Fibroblast of skin of left biceps (primary cell): ENCODE measurements around the gene NCEH1.
"Not testable (repeated sequence)": the region's sequence is repeated elsewhere in the genome, so short reads cannot be mapped to it uniquely, and the experiment has no call there.

ENCODE experiments used
- DNase-seq, 2 experiments: peaks; one replicate each; pipeline ENCODE4 v3.0.0-alpha.2; 2013; ENCODE audit warnings: low read depth in 2 of 2

NCEH1 gene

DNA sequence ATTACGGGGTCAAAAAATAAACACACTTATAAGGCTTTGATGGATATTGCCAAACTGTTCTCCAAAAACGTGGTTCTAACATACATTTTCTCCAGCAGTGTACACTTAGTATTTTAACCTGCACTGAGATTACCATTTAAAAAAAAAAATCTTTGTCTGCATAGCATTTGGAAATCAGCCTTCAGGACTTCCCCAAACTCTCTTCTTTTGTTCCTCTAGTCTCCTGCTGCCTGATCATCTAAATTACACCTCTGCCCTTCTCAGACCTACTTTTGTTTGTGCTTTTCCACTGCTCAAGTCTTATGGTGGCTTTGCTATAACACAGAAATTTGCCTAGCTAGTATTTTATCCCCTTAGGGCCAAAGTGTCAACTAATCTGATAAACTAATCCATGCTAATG is 3.8 kb downstream of the NCEH1 start:
- no peak for DNase-seq

DNA sequence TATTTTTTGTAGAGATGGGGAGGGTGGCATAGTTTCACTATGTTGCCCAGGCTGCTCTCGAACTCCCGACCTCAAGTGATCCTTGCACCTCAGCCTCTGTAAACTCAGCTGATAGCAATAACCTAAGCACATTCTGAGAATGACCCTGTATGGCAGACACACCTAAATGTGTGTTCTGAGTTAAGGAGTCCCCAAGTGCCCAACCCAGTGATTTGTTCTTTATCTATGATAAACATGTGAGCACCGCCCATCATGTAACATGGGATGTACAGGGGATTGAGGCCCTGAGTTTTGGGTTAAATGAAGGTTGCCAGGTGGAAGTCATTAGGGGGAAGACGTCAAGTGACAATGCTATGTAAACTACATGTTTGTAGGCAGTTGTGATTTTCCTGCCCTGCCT is 5.7 kb downstream of the NCEH1 start:
- no peak for DNase-seq

DNA sequence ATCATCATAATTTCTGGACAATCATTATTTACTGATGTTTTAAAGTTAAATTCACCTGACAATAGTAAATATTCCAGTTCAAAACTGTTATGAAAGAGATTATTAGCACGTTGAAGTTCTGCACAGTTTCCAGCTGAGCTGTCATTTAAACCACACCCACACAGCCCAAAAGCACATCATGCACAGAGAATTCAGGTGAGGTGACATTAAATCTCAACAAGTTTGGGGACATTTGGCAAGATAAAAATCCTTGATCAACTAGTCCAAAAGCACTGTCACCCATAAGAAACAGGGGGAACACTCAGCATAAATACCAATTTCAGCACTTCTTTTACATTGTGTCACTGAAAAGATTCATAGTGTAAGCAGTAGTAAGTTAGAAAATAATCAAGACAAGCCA is 6.9 kb downstream of the NCEH1 start:
- no peak for DNase-seq

DNA sequence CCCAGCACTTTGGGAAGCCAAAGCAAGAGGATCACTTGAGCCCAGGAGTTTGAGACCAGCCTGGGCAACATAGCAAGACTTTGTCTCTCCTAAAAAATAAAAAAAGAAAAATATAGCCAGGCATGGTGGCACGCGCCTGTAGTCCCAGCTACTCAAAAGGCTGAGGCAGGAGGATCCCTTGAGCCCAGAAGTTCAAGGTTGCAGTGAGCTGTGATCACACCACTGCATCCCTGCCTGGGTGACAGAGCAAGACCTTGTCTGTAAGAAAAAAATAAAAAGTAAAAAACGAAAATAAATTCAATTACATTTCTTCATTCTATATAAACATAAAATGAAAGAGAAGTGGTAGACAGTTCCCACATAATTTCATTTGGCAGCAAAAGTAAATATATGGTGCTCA is 8.1 kb downstream of the NCEH1 start:
- not testable (repeated sequence) for DNase-seq

GRCh38 chr3:172702256-172702655 is 8.6 kb downstream of the NCEH1 start:
- no peak for DNase-seq

DNA sequence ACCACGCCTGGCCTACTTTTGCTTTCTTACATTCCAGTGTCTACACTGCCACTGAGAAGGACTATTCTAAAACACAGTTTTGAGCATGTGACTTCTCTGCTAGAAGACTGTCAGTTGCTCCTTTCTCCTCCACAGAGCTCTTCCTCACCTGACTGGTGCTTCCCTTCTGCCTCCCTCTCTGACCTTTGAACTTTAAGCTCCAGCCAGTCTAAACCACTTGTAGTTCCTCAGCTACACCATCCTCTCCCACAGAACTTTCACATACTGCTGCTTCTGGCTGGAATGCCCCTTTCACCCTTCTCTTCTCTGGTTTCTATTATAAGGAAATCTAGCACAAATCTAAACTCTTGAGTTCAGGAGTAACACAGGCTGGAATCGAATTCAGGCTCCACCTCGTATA is 9.1 kb downstream of the NCEH1 start:
- DNase-seq, result no peak

DNA sequence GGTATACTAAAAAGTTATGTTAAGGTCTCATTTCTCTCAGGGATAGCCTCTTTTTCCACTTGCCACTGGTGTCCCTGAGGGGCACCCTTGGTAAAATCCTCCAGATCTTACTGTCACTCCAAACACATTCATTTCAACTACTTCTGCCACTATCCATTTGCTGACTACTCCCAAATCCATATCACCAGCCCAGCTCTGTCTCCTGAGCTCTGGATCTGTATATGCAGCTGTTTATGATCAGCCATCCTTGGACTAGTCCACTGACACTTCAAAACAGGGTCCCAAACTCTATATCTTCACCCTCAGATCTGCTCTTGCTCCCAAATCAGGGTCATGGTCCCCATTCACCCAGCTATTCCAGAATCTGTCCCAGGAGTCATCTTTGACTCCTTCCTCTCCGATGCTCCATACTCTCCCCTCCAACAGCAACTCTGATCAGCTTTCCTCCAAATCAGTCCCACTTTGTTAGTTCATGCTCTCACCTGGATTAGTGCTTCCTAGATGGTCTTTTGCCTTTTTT is 9.9 kb downstream of the NCEH1 start:
- no peak for DNase-seq

- DNase-seq, result no peak
These were observed 10.6 kb downstream of the NCEH1 start for GRCh38 chr3:172700256-172700655.

GRCh38 chr3:172699031-172699430 is 11.8 kb downstream of the NCEH1 start:
- DNase-seq, result no peak

DNA sequence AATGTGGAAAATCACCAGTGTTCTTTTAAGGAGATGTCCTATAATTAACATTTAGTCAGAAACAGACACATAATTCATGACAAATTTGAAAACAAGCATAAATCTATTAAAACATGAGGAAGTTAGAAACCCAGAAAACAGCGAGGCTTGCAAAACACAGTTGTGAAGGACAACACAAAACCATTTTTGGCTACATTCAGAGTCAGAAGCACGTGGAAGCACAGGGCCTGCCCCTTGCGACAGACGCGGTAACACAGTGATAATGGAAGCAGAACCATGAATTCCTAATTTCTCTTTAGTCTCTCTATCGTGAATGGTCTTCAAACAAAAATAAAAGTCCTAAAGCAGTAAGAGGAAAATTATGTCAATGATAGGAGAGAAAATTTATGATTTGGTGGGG is 12.2 kb downstream of the NCEH1 start:
- DNase-seq, result no peak

DNA sequence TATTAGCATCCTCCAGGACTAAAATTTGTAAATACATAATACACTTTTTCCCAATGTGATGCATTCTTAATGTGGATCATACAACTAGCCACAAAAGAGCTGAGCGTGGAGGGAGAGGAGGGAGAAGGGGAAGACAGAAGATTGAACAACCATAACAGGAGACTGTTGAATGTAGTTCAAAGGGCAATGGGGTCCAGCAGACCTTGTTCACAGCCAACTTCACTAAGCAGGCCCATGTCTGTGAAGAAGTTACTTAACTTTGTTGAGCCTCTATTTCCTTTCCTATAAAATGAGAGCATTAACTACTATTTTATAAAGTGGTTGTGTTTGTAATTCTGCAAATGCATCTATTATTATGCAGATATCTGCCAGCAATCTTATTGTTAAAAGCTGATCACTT is 13.3 kb downstream of the NCEH1 start:
- no peak for DNase-seq

DNA sequence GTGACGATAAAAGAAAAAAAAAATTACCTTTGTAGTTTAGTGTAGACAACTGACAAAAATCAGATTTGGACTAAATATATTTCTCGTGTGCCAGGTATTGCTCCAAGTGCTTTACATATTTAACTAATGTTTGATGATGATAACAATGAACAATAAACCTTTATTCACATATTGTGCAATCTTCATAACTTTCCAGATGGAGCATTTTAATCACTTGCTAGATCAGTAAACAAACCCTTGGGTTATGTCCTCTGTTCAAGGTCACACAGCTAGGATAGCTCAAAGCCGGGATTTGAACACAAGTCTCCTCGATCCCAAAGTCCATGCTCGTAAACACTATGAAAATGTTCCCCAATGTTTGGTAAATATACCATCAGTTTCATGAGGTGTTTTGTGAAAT is 14.5 kb downstream of the NCEH1 start:
- no peak for DNase-seq

DNA sequence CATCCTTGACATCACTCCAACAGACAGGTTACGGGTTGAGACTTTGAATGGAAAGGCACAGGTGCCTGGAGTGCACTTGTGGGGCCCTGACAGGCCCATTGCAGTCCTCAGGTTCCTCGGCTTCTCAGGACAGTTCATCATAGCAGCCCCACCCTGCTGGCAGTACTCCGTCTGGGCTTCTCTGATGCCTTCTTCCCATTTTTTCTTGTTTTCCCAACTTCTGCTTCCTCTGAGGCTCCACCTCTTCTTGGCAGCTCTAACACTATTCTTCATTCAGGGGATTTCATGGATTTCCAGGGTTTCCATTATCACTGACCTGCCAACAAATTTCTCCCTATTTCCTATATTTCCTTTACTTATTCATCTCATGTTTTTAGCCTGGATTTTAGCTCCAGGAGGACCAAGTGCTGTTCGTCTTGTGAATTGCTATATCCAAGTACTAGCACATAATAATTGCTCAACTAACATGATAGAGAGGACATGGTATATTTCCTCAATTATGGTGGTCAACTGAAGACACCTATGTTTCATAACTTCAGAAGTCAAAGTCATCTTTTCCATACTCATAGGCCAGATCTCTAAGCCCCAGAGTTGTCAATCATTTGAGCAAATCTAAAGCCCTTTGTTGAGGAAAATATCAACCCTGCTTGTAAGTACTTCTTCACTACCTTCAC is 16.2 kb downstream of the NCEH1 start:
- DNase-seq, result no peak

DNA sequence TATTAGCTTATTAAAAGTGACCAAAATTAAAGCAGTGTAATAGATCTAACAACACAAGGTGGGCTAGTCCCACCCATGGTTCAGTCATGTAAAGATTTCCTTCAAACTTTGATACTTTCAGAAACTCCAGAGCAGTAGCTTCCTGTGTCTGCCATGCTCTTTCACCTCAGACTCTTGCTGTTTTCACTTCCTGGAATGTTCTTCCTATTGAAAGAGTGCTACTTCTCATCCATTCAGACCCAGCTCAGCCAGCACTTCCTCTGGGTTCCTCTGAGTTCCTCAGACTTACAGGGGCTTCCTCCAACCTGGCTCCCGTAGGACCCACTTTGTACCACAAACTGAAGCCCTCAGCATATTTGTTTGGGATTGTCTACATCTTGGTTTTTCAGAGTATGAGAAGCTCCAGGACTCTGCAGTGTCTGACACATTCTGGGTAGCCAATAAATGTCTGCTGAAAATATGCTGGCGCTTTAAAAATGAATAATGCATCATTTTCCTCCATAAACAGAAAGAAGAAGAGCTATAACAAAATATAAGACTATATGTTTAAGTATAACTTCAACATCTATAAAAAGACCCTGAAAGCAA is 18.0 kb downstream of the NCEH1 start:
- no peak for DNase-seq

DNA sequence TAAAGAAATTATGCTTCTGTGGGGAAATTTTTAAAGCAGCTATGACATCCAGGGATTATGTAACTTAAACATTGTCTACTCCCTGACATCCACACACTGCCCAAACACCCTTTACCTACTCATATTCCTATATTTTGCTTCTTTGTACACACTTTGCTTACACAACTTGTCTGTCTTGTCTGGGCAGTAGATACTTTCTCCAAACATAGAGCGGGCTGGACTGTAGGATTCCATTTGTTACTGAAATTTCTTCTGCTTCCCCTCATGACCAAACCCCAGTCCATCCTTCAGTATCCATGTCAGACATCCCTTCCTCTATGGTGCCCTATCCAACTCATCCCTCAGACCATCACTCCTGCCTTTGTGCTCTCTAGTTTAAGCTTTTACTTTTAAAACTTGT is 19.9 kb downstream of the NCEH1 start:
- DNase-seq, result no peak

DNA sequence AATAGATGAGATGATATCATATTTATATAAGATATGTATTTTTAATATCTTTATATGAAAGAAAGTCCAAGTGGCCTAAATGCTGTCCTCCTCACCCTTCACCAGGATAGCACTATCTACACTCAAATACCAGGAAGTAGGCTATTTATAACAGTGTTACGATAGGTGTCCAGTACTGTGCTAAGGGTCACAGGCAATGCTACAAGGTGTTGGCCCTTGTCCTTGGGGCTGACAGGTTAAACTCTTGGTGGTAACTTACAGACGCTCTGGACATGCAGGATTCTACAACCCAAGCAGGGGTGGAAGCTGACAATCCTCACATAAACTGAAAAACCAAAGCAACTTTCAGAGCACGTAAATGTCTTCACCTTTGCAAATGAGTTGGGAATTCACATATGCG is 22.3 kb downstream of the NCEH1 start:
- no peak for DNase-seq

DNA sequence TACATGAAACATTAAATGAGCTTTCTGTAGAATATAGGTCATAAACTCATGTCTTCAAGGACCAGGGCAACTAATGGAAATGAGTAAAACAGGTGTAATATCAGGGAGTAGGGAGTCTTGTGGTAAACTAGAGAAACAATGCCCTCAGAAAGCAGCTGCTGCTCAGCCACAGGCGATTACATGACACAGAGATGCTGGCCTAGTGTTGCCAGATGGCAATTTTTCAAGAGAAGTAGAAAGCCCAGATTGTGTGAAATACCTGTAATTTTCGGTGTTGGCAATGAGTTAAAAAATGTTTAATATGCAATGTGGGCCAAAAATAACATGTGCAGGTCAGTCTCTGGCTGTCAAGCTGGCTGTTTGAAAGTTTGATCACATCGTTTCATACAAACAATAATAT is 23.4 kb downstream of the NCEH1 start:
- DNase-seq, result no peak

DNA sequence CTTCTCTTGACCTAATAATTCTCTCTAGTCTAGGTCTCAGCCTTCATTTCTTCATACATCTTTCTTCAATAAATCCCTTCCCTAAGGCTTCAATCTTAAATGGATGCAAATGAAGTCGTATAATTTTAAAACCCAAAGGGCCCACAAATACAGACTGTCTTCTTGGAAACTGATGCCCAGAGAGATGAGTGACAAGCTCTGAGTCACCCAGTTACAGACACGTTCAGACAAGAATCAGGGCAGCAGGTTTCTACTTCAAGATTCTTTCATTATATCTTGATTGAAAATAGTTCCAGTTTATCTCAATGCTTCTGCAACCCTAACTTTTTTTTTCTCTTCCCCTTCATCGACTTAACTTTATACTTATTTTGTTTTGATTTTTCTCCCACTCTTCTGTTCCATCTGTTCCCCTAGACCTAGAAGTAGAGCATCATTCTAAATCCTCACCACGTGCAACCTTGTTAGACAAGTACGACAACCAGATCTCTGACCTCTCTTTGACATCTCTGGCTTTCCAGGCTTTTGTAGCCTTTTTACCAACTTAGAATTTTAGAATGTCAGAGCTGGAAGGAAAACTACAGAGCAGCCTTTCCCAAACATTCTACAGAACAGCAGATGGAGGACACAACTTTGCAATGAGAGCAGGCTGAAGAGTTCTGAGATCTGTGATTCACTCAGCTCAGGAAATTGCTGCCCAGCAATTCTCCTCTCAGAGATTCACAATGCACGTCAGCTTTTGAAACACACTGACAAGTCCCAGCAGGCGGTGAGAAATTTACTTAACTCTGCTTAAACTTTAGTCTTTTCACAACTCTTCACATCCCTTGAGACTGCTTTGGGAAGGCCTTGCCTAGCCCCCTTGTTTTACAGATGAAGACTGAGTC is 25.3 kb downstream of the NCEH1 start:
- DNase-seq, result no peak

DNA sequence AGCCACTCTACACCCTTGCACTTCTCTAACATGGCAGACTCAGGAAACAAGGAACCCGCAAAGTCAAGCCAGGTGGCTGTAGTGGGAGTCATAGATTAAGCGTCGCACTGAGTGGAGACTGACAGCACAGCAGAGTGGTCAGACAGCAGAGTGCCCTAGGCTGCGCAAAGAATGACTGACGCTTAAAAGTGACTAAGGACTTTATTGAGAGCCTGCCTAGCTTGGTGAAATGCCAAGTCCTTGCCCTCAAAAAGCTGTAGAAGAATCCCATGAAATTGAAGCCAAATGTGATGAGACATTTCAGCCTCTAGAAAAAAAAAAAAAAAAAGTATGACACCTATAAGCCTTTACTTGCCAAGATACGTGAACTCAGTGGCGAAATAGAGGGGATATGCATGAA is 30.2 kb downstream of the NCEH1 start:
- no peak for DNase-seq

- no peak for DNase-seq
These were observed 31.3 kb downstream of the NCEH1 start for GRCh38 chr3:172679599-172679998.

GRCh38 chr3:172678068-172678467 is 32.8 kb downstream of the NCEH1 start:
- no peak for DNase-seq

DNA sequence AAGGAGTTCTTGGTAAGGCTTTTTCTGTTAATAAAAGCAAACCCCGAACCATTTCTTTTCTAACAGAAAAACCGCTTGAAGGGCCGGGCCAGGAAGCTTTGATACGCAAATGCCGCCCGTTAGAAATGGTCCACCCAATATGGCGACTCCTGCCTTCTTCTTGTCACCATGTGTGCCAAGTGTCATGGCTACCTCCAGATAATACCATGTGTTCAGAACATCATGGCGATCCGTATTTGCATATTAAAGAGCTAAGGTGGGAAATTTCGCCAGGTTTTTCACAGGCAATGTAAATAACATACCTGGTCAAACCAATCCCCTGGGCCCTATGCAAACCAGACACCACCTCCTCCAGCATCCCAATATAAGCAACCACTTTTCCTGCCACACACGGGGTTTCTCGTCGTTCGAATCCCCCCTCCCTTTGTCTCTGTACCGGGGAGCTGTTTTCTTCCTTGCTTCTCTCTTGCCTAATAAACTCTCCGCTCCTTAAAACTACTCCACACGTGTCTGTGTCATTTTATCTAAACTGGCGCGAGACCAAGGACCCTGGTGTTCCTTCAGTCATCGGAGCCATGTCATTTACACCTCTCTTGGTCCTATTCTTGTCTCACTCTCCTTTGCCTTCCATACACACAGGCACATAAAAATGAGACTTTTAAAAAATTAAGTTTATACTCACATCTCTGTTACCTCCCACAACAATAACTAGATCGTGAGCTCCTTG is 34.5 kb downstream of the NCEH1 start:
- no peak for DNase-seq
